GM19023 (cell line): ENCODE measurements around the gene DHDDS.
"Not testable (repeated sequence)": the region's sequence is repeated elsewhere in the genome, so short reads cannot be mapped to it uniquely, and the experiment has no call there.

Source experiments
- ATAC-seq: cut with Tn5 transposase; IDR thresholded peaks from one replicate; pipeline ENCODE4 v1.9.1; 2021; ENCODE audit warnings: mild to moderate bottlenecking, moderate library complexity; ENCODE audit not compliant: unreplicated experiment

DHDDS gene, protein sequence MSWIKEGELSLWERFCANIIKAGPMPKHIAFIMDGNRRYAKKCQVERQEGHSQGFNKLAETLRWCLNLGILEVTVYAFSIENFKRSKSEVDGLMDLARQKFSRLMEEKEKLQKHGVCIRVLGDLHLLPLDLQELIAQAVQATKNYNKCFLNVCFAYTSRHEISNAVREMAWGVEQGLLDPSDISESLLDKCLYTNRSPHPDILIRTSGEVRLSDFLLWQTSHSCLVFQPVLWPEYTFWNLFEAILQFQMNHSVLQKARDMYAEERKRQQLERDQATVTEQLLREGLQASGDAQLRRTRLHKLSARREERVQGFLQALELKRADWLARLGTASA

DNA sequence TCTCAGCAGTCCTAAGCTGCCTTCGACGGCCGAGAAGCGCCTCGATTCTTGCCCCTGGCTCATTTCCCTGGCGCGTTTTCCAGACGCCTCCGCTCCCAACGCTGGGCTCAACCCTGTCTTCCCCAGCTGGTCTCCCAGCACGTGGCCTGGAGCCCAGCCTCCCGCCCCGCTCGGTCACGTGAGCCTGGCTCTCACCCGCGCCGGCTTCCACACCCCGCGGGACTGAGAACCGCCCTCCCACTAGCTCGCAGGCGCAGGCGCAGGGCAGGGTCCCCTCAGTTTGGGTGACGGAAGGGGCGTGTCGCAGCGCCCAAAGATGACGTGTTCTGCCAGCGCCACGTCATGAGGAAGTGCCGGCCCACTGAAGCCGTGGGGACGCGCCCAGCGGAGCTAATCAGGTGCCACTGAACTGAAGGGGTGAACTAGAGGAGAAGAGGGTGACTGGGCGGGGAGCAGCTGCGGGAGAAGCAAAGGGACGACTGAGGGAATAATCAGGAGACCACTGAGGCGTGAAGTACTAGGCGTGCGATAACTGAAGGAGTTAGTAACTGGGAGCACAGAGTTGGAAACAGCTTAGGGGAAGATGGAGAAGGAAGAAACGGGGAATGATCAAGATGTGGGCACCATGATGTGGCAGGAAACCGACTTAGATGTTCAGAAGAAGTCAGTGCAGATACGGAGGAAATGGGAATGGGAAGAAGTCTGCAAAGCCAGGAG lies at the start of gene DHDDS:
DHDDS (plus strand) TSS at position 343 of the 717 bp plus-strand sequence. CDS start 625 bp downstream, outside the sequence.
- peak; percentile 95 for ATAC-seq

DNA sequence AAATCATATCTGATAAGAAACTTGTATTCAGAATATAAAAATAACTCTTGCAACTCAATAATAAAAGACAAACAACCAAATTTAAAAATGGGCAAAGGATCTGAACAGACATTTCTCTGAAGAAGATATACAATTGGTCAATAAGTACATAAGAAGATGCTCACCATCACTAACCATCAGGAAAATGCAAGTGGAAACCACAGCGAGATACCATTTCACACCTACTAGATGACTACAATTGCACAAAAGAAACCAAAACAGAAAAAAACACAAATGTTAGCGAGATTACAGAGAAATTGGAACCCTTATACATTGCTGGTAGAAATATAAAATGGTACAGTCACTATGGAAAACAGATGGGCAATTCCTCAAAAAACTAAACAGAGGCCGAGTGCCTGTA lies 48.0 kb upstream of the DHDDS start:
- no peak for ATAC-seq

DNA sequence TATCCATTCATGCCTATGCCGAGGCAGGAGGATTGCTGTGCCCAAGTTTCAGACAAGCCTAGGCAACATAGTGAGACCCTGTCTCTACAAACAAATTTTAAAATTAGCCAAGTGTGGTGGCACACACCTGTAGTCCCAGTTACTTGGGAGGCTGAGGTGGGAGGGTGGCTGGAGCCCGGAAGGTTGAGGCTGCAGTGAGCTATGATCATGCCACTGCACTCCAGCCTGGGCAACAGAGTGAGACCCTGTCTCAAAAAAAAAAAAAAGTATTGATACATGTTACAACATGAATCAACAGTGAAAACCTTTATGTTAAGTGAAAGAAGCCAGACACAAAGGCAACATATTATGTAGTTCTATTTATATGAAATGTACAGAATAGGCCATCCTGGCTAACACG lies 47.1 kb upstream of the DHDDS start:
- ATAC-seq = not testable (repeated sequence)

DNA sequence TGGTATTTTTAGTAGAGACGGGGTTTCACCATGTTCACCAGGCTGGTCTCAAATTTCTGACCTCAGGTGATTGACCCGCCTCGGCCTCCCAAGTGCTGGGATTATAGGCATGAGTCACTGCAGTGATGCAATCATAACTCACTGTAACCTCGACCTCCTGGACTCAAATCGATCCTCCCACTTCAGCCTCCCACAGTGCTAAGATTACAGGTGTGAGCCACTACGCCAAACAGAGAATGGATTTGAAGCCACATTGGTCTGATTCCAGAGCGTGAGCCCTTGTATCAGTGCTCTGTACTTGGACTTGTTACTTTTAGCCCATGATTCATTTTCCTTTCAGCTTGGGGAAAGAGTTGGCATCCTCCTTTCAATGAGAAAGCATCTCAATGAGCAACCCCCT lies 44.7 kb upstream of the DHDDS start:
- ATAC-seq = no peak

DNA sequence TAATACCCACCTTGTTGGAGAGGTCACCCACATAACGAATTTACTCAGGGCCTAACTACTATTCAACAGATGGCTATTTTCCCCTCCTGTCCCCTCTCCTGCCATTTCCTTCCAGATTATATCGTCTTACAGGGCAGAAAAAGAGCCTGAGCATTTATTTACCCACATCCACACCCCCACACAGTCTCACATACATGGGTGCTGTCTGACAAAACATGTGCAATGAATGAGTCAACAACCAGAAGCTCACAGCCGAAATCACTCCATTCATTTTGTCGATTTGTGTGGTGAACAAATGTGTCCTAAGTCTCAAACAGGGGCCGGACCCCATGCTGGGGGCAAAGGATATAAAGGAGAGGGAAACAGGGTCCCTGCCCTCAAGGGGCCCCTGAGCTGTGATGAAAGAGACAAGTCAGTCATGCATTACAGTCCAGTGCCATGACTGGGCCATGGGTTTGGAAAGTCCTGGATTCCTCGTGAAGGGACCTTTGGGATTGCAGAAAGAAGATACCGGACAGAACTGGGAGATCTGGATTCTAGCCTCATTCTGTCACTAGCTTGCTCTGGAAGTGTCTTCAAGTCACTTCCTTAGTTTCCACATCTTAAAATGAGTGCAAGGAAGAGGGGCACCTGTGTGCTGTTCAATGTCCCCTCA lies 43.2 kb upstream of the DHDDS start:
- ATAC-seq = no peak

DNA sequence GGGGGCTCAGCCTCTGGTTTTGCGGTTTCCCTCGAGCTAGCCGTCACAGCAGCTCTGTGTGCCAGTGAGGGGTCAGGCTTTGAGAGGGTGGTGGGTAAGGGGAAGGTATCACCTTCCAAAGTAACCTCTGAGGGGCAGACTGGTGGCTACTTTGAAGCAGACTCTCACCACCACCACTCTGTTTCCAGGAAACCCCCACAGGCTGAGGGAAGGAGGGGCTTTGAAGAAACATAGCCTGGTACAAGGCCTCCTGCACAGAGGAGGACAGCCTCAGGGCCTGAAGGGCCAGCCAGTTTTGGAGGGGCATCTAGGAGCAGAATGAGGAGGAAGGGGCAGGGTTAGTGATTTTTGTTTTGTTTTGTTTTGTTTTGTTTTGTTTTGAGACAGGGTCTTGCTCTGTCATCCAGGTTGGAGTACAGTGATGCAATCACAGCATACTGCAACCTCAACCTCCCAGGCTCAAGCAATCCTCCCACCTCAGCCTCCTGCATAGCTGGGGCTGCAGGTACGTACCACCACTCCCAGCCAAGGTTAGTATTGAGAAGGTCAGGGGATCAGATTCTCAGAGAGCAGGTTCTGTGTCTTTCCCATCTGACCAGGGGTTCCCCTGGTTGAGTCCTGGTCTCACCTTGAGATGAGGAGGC lies 42.4 kb upstream of the DHDDS start:
- no peak for ATAC-seq

DNA sequence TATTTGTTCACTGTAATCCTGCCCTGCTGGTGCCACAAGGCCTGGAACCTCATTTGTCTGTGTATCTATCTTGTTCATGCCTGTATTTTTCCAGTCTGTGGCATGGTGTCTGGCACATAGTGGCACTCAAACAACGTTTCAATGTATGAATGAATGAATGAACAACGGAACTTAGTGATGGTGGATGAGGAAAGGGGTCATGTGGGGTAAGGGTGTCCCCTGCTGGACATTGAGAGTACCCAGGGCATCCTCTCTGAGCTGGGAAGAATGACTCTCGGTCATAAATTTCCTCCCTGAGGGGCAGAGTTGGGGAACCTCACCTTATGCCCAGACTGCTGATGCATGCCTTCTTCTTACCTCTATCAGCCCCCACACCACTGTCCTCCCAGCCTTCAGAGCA lies 40.7 kb upstream of the DHDDS start:
- ATAC-seq = no peak

DNA sequence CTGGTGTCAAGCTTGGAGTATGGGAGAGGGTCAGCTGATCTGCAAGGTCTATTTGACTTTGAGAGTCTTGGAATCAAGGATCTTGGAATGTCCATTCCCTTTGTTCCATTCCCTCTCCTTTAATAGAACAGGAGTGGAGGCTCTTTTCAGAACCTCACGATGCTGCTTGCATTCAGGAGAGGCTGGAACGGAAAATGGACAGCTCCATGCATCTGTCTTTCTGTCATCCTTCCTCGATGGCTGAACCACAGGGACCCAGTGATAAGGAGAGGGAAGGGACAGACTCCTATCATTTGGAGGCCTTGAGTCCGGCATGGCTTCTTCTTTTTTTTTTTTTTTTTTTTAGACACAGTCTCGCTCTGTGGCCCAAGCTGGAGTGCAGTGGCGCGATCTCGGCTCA lies 36.4 kb upstream of the DHDDS start:
- ATAC-seq = no peak

DNA sequence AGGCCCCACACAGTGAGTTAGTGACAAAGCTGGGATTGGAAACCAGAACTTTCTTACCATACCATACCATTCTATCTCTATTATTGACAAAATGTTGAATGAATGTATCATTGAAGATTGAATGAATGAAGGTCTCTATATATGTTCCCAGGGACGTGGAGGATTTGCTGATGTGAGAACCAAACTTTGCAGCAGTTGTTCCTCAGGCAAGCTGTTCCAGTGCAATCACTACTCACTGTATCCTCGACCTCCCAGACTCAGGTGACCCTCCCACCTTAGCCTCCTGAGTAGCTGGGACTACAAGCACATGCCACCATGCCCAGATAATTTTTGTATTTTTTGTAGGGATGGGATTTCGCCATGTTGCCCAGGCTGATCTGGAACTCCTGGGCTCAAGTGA lies 33.1 kb upstream of the DHDDS start:
- no peak for ATAC-seq

DNA sequence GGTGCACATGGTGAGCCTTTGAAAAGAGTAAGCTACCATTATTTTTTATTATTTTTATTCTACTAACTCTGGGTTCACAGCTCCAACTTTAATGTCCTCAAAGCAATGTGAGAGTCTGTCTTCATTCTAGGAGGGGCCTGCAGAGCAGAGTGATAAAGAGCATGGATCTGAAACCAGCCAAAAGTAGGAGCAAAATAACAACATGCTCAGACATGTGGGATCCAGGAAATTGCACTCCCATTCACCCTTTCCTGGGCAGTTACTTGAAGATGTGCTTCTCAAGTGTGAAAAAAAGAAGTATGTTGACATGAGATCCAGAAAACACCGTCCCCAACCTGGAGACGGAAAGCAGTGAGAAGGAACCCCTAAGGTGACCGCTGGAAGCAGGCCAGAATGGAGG lies 30.2 kb upstream of the DHDDS start:
- ATAC-seq = no peak

DNA sequence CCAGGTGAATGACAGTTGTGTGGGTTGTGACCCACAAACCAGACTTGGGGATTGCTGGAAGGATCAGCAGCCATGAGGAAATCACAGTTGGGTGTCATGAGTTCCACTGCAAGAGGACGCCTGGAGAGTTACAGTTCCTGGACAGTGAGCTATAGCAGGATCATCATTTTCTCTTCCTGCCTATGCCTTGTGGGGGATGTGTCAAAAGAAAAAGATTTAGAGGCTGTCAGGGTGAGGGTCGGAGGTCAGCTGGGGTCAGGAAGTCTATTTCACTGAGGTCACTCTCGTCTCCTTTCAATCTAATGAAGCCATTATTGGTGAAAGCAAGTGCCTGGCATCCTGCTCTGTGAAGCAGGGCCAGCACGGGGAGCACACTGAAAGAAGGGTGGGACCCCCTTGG lies 28.5 kb upstream of the DHDDS start:
- no peak for ATAC-seq

DNA sequence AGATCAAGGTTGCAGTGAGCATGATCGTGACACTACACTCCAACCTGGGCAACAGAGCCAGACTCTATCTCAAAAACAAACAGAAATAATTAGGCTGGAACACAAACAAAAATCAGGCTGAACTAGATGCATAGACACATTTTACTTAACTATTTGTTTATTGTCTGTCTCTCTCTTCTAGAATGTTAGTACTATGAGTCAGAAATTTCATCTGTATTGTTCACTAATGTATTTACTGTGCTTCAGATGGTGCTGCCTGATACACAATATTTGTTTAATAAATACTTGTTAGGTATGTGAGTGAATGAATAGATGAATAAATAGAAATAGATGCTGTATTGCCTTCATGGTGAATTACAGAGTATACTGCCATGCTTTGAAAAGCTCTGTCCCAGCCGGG lies 27.5 kb upstream of the DHDDS start:
- ATAC-seq = no peak

DNA sequence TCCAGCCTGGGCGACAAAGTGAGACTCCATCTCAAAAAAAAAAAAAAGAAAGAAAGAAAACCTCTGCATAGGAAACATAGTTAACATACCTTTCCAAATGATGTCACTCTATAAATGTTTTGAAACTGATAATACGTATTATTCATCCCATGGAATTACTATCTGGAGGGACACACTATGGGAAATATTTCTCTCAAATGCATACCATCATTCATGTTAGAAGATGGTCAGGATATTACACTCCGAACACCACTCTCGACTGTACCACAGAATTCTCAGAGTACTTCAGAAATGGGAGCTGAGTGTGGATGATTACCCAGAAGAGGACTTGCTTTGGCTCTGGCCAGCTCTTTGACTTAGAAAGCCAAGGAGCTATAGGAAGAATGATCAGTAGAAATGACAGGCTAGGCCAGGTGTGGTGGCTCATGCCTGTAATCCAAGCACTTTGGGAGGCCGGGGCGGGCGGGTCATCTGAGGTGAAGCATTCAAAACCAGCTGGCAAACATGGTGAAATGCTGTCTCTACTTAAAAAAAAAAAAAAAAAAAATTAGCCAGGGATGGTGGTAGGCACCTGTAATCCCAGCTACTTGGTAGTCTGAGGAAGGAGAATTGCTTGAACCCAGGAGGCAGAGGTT lies 26.7 kb upstream of the DHDDS start:
- ATAC-seq = no peak

DNA sequence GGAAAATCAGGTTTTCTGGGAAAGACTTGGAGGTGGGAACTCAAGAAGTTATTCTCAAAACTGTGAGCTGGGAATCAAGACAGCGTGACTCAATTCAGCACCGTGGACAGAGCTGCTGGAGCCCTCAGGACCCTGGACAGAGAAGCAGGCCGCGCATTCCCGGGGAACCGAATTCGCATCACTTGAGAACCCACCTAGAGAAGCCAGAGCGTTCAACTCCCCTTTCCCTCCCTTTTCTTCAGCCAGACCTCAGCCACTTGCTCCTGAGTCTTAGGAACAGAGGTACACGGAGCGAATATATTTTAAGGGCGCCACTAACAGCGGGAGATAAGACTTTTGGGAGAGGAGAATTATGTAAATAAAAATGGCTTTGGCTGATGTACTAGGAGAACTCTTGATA lies 23.5 kb upstream of the DHDDS start:
- no peak for ATAC-seq

DNA sequence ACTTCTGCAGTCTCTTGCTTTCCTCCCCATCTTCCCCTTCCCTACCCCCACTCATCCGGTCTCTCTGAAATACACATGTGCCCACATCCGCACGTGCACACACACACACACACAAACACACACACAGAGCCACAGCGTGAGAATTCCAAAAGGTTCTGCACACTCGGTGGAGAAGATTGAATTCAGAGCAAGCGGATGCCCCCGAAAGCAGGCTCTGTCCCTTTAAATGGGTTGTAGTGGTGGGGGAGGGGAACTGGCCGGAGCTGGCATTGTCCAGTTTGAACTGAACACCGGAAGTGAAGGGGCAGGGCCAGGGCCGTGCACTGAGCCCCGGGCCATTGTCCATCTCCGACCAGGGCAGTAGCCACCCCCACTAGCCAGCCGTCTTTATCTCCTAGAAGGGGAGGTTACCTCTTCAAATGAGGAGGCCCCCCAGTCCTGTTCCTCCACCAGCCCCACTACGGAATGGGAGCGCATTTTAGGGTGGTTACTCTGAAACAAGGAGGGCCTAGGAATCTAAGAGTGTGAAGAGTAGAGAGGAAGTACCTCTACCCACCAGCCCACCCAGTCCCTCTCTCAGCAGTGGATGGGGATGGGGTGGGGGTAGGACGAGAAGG lies 22.8 kb upstream of the DHDDS start:
- no peak for ATAC-seq

DNA sequence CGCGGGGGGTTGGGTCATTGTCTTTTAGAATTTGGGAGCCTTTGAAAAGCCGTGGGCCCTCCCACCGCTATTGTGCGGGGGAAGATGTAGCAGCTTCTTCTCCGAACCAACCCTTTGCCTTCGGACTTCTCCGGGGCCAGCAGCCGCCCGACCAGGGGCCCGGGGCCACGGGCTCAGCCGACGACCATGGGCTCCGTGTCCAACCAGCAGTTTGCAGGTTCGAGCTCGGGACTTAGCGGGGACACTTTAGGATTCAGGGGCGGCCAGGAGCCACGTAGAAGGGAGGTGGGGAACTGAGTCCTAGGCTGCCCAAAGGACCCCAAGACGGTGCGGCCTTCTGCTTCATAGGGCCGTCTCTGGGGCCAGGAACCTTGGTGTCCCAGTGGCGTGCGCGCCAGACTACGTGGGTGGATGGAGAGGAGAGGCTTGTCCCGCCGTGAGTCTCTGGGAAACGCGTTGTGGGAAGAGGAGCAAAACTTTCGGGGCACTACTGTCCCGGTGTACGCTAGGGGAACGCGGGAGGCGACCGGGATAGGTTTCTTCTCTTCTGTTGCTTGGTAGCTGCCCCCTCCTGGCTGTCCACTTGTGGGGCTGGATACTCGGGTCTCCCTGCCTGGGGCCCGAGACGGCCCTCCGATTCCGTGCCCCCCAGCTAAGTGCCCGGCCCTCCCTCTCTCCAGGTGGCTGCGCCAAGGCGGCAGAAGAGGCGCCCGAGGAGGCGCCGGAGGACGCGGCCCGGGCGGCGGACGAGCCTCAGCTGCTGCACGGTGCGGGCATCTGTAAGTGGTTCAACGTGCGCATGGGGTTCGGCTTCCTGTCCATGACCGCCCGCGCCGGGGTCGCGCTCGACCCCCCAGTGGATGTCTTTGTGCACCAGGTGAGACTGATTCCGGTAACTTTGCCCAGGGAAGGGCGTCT lies 21.2 kb upstream of the DHDDS start, which contains the start of gene LIN28A:
LIN28A (plus strand) TSS at position 112 of the 918 bp plus-strand sequence; CDS start at position 187, 75 bp downstream.
- ATAC-seq = no peak

DNA sequence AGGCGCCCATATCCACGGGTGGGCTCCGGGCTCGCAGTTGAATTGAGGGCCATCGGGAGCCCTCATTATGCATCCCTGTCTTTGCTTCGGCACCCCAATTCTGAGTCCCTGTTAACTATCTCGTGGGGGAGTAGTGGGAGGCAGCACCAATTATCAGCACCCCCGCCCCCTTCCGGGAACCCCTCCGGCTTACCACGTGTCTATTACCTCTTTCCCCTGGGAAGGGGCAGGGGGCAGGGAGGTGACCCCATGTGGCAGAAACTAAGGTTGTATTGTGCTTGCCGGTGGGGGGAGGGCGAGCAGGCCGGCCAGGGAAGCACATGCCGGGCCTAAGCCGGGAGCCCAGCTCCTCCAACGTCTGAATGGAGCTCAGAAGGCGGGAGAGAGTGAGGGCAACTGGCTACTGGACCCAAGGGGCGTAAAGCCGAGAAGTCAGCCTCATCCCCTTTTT lies 20.5 kb upstream of the DHDDS start:
- ATAC-seq = no peak

DNA sequence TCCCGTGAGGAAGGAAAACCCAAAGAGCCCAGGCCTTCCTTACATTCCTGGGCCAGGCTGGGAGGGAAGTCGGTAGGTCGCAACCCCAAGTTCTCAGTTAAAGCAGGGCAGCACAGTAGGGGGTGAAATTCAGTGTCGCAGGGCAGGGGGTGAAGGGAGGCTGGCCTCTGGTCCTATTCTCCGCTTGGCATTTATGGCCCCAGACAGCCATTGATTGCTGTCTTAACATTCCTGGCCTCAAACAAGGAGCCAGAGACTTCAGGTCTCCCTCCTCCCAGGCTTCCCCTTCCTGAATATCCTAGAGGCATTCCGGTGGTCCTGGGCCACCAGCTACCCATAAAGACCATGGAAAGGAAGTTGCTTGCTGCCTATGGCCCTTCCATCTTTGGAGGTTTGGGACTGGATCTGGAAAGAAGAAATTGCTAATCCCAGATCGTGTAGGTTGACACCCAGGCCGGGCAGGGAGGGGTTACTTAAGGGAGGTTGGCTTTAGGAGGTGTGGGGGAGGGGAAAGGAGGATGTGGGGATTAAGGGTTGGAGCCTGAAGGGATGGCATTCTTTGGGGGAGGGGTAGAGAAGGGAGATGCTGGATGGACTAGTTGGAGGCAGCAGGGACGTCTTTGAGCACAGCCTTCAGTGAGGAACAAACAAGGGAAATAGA lies 19.8 kb upstream of the DHDDS start:
- no peak for ATAC-seq

DNA sequence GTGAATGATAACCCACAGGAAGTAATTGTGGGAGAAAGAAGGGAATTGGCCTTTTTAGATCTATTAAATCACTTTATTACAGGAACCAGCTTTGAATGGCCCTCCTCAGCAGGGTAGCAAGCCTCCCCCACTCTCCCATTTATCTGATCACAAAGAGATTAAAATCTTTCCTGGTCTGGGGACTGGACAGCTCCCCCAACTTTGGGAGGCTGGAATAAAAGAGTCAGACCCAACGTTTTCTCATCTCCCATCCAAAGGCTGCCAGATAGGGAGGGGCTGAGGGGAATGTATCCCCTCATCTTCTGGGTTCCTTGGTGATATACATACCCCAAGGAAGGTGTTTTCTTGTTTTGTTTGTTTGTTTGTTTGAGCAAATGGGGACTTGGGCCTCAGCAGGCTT lies 19.1 kb upstream of the DHDDS start:
- ATAC-seq = no peak
